Fibroblast of lung (primary cell): Measurements from ENCODE around the gene UBE2B. TPM values are rescaled to one million over a fixed set of nuclear protein-coding genes. Genes with fewer than 3 reads are reported as not detected.

Experiments
- DNase-seq, 2 donors: peaks; one replicate each; pipeline versions ENCODE4 v3.0.0 to v3.0.0-alpha.2; 2010; ENCODE audit warnings: low read depth in 2 of 2
- H2AFZ ChIP-seq: 2 replicates; pipeline ENCODE4 v1.5.1; 2012; ENCODE audit warnings: low read length, control low read depth, inconsistent platforms
- H3K27ac ChIP-seq: 2 replicates; pipeline ENCODE4 v1.5.1; 2011; ENCODE audit warnings: low read length, control low read depth; ENCODE audit not compliant: insufficient read depth
- H3K27me3 ChIP-seq: 2 replicates; pipeline ENCODE4 v1.5.1; 2011; ENCODE audit warnings: mild to moderate bottlenecking, low read length; ENCODE audit not compliant: control insufficient read depth, insufficient read depth
- H3K36me3 ChIP-seq: 2 replicates; pipeline ENCODE4 v1.5.1; 2011; ENCODE audit warnings: low read length; ENCODE audit not compliant: control insufficient read depth, insufficient read depth
- H3K4me1 ChIP-seq: 2 replicates; pipeline ENCODE4 v1.5.1; 2011; ENCODE audit warnings: low read length; ENCODE audit not compliant: control insufficient read depth, insufficient read depth; ENCODE audit errors: extremely low read depth
- H3K4me2 ChIP-seq: 2 replicates; pipeline ENCODE4 v1.5.1; 2011; ENCODE audit warnings: low read length, control low read depth; ENCODE audit not compliant: insufficient read depth; ENCODE audit errors: extremely low read depth
- H3K4me3 ChIP-seq, 4 experiments: fragments of 200-600 bp in 1 of 4; sonication (generic) in 1 of 4; replicated peaks in 1 of 4; 2 replicates each; pipeline ENCODE4 v1.5.1; 2011 to 2016; ENCODE audit warnings: low read length in 4 of 4, low read depth in 3 of 4, mild to moderate bottlenecking in 3 of 4, control low read depth in 2 of 4, inconsistent platforms in 1 of 4, mixed read lengths in 1 of 4; ENCODE audit not compliant: insufficient read depth in 1 of 4; ENCODE audit errors: control extremely low read depth in 1 of 4
- H3K79me2 ChIP-seq: 2 replicates; pipeline ENCODE4 v1.5.1; 2012; ENCODE audit warnings: mild to moderate bottlenecking, low read length, inconsistent platforms; ENCODE audit not compliant: control insufficient read depth, insufficient read depth
- H3K9ac ChIP-seq: 2 replicates; pipeline ENCODE4 v1.5.1; 2011; ENCODE audit warnings: mild to moderate bottlenecking, low read length, control low read depth; ENCODE audit not compliant: insufficient read depth
- H3K9me3 ChIP-seq: 2 replicates; pipeline ENCODE4 v1.5.1; 2012; ENCODE audit warnings: low read depth, low read length; ENCODE audit not compliant: control insufficient read depth, insufficient read depth
- H4K20me1 ChIP-seq: 2 replicates; pipeline ENCODE4 v1.5.1; 2011; ENCODE audit warnings: low read length; ENCODE audit not compliant: control insufficient read depth, insufficient read depth; ENCODE audit errors: extremely low read depth
- EZH2 ChIP-seq: IDR thresholded peaks from 2 replicates; pipeline ENCODE4 v1.5.1; 2012; ENCODE audit warnings: low read length, control low read depth, mild to moderate bottlenecking; ENCODE audit errors: missing control alignments
- polyA plus RNA-seq, 2 donors: library from polyadenylated mRNA; depleted of rRNA in 1 of 2; stranded (reverse) in 1 of 2; unstranded in 1 of 2; fragments of >200 nt; gene quantifications; 2 replicates each; pipeline ENCODE4 v1.2.1, GENCODE V29; 2011 to 2012; ENCODE audit warnings: missing spikeins in 1 of 2
- total RNA-seq: library from RNA; depleted of rRNA; stranded (reverse); fragments of >200 nt; gene quantifications from 2 replicates; pipeline ENCODE4 v1.2.1, GENCODE V29; 2014
- TF ChIP-seq, protein P1 (sequence below), 2 donors: IDR thresholded peaks in 1 of 2; conservative IDR thresholded peaks in 1 of 2; 1 replicate in 1 of 2; 2 replicates in 1 of 2; pipeline ENCODE4 v1.5.1; 2011 to 2012; ENCODE audit warnings: low read length in 2 of 2, control low read depth in 1 of 2, inconsistent platforms in 1 of 2, low read depth in 1 of 2, mild to moderate bottlenecking in 1 of 2

UBE2B gene
- total and polyA plus RNA-seq, 2 donors (not counting 1 experiment from before 2014, with no cell fraction given): 31.9 to 93.2 TPM

DNA sequence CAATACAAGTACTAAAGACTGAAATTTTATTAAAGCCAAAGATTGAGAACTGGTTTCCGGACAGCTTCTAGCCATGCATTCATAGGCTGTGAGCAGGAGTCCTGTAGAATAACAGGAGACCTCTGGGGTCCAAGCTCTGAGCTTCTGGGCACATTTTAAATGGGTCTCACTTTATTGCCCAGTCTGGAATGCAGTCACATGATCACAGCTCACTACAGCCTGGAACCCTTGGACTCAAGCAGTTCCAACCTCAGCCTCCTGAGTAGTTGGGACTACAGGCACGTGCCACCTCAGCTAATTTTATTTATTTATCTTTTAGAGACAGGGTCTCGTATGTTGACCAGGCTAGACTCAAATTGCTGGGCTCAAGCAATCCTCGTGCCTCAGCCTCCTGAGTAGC lies 24.9 kb downstream of the UBE2B start:
- Histone ChIP-seq H2AFZ (no peak overlapping the region), H3K4me1 (no peaks in the 10 kb centered on the region), H3K27me3 (no peaks in the 10 kb centered on the region), H3K27ac (no peak overlapping the region), H3K36me3 (peaks cover 5% of the 10 kb centered on the region), H3K4me3 (no peak overlapping the region), H4K20me1 (no peaks in the 10 kb centered on the region), H3K4me2 (no peak overlapping the region), H3K9me3 (no peaks in the 10 kb centered on the region), H3K9ac (no peak overlapping the region), H3K79me2 (no peaks in the 10 kb centered on the region)
- DNase-seq: no peak
- TF ChIP-seq EZH2: no peak
- TF ChIP-seq, protein P1, sequence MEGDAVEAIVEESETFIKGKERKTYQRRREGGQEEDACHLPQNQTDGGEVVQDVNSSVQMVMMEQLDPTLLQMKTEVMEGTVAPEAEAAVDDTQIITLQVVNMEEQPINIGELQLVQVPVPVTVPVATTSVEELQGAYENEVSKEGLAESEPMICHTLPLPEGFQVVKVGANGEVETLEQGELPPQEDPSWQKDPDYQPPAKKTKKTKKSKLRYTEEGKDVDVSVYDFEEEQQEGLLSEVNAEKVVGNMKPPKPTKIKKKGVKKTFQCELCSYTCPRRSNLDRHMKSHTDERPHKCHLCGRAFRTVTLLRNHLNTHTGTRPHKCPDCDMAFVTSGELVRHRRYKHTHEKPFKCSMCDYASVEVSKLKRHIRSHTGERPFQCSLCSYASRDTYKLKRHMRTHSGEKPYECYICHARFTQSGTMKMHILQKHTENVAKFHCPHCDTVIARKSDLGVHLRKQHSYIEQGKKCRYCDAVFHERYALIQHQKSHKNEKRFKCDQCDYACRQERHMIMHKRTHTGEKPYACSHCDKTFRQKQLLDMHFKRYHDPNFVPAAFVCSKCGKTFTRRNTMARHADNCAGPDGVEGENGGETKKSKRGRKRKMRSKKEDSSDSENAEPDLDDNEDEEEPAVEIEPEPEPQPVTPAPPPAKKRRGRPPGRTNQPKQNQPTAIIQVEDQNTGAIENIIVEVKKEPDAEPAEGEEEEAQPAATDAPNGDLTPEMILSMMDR (conservative IDR thresholded peaks at IDR 0.05 in 1 of 2, IDR thresholded peaks at IDR 0.05 in 1 of 2; ENCODE audit: low read depth in 1 of 2, low read length in 2 of 2): no peak

DNA sequence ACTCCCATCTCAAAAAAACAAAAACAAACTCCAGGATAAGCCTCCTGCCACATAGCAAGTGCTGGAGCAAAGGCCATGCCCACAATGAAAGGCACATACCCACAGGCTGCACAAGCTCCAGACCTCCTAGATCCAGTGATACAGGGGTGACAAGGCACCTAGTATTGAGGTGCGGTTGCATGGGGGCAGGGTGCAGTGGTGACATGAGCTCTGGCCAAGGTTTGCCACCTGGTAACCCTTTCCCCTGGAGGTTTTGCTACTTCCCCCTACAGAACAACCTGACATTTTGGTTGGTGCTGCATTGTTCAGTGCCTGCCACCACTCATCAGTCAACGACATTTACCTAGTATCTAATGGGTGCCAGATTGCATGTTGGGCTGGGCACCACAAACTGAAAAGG lies 25.8 kb downstream of the UBE2B start:
- no peaks in the 10 kb centered on the region for H3K79me2 ChIP-seq
- H3K27ac ChIP-seq: no peak overlapping the region
- no peaks in the 10 kb centered on the region for H3K4me1 ChIP-seq
- TF ChIP-seq, protein P1 (conservative IDR thresholded peaks at IDR 0.05 in 1 of 2, IDR thresholded peaks at IDR 0.05 in 1 of 2; ENCODE audit: low read depth in 1 of 2, low read length in 2 of 2): no peak
- TF ChIP-seq EZH2: no peak
- H3K27me3 ChIP-seq: no peaks in the 10 kb centered on the region
- DNase-seq: no peak
- H2AFZ ChIP-seq: no peak overlapping the region
- no peak overlapping the region for H3K4me2 ChIP-seq
- H3K4me3 ChIP-seq: no peak overlapping the region
- H3K9ac ChIP-seq: no peak overlapping the region
- H3K36me3 ChIP-seq: peaks cover 5% of the 10 kb centered on the region
- H4K20me1 ChIP-seq: no peaks in the 10 kb centered on the region
- no peaks in the 10 kb centered on the region for H3K9me3 ChIP-seq

DNA sequence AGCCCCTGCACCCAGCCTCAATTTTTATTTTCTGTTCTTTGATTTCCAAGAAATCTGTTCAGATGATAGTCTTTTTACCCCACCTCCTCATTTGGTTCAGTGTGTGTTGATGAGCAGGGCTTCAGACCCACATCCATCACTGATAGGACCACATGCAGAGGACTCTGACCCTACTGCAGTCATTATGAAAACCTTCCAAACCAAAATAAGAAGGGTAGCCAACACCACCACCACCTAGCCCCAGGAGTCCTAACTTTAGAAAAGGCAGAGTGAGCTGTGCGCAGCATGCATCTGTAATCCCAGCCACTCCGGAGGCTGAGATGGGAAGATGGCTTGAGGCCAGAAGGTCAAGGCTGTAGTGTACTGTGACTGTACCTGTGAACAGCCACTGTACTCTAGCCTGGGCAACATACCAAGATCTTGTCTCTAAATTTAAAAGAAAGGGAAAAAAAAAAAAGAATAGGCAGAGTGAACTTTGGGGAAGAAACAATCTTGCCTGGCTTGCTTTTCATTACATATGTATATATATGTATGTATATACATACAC lies 27.3 kb downstream of the UBE2B start:
- Histone ChIP-seq H3K4me1 (no peaks in the 10 kb centered on the region), H3K27me3 (no peaks in the 10 kb centered on the region), H3K9me3 (no peaks in the 10 kb centered on the region), H3K4me3 (no peak overlapping the region), H3K79me2 (no peaks in the 10 kb centered on the region), H3K4me2 (no peak overlapping the region), H3K9ac (no peak overlapping the region), H3K27ac (no peak overlapping the region), H3K36me3 (peaks cover 5% of the 10 kb centered on the region), H2AFZ (no peak overlapping the region), H4K20me1 (no peaks in the 10 kb centered on the region)
- DNase-seq: no peak
- TF ChIP-seq, protein P1 (conservative IDR thresholded peaks at IDR 0.05 in 1 of 2, IDR thresholded peaks at IDR 0.05 in 1 of 2; ENCODE audit: low read depth in 1 of 2, low read length in 2 of 2): no peak
- no peak for TF ChIP-seq EZH2
